ACC112 (cell line): ENCODE data around the gene NTRK2.
A peak's percentile ranks its signal among the peaks of the same experiment; 100 is the strongest.

Experiments
- H2AFZ ChIP-seq: fragments of 200-600 bp; sonication (generic); one replicate; pipeline ENCODE4 v1.6.0; 2017; ENCODE audit warnings: antibody characterized with exemption, low read length; ENCODE audit not compliant: unreplicated experiment
- H3K27ac ChIP-seq: fragments of 200-600 bp; sonication (generic); 2 replicates; pipeline ENCODE4 v1.5.1; 2014; ENCODE audit warnings: low read depth, mild to moderate bottlenecking, antibody characterized with exemption, low read length, moderate library complexity
- H3K27me3 ChIP-seq: fragments of 200-600 bp; sonication (generic); 2 replicates; pipeline ENCODE4 v1.6.1; 2014; ENCODE audit warnings: mild to moderate bottlenecking, antibody characterized with exemption, low read length, moderate library complexity, mixed read lengths; ENCODE audit not compliant: insufficient read depth
- H3K36me3 ChIP-seq: fragments of 200-600 bp; sonication (generic); 2 replicates; pipeline ENCODE4 v1.6.1; 2016; ENCODE audit warnings: mild to moderate bottlenecking, antibody characterized with exemption, low read length, moderate library complexity, mixed read lengths; ENCODE audit not compliant: insufficient read depth
- H3K4me1 ChIP-seq: fragments of 200-600 bp; sonication (generic); one replicate; pipeline ENCODE4 v1.6.1; 2016; ENCODE audit warnings: low read length, mixed read lengths; ENCODE audit not compliant: insufficient read depth, unreplicated experiment, control insufficient read depth
- H3K4me3 ChIP-seq: fragments of 200-600 bp; sonication (generic); 2 replicates; pipeline ENCODE4 v1.5.1; 2014; ENCODE audit warnings: mild to moderate bottlenecking, low read depth, low read length
- H3K79me2 ChIP-seq: fragments of 200-600 bp; sonication (generic); one replicate; pipeline ENCODE4 v1.6.0; 2016; ENCODE audit warnings: low read length; ENCODE audit not compliant: control insufficient read depth, unreplicated experiment, insufficient read depth

Gene NTRK2

DNA sequence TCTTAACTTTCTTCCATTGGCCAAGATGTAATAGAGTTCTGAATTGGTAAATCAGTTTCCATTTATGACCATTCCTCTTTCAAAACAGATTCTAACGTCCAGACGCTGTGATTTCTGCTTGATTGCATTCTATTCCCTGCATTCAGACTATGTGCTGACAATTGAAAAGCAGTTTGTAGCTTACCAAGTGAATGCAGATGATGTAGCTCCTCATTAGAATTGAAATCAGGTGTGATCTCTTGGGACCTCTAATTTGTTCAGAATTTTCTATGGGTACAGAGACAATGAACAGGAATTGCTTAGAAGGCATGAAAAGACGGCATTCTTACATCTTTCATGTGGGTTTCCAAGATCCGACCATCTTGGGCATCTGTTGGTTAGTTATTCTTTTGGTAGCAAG is 191.9 kb downstream of the NTRK2 start:
- no peak overlapping the region for H3K4me3 ChIP-seq
- no peaks in the 10 kb centered on the region for H3K36me3 ChIP-seq
- H2AFZ ChIP-seq = no peak overlapping the region
- H3K27me3 ChIP-seq = no peaks in the 10 kb centered on the region
- H3K4me1 ChIP-seq = no peaks in the 10 kb centered on the region
- H3K27ac ChIP-seq = no peak overlapping the region
- H3K79me2 ChIP-seq = no peaks in the 10 kb centered on the region

DNA sequence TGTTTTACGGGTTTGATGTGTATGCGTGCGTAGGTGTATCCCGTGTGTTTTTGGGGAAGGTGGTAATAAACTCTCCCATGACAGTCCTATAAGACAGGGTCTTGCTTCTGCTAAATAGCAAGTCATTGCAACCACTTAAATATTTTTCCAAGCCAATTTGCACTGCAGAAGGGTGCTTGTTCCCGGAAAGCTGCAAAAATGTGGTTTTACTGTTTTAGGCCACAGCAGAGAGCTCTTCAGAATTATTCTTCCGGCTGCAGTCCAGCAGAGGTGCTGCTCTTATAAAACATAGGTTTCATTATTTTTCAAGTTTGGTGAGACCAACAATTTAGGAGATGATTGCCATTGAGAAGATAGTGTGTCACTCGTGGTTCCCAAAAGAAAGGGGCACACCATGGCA is 192.8 kb downstream of the NTRK2 start:
- Histone ChIP-seq H3K79me2 (no peaks in the 10 kb centered on the region), H3K27ac (no peak overlapping the region), H3K4me3 (no peak overlapping the region), H3K36me3 (no peaks in the 10 kb centered on the region), H3K4me1 (no peaks in the 10 kb centered on the region), H3K27me3 (no peaks in the 10 kb centered on the region), H2AFZ (no peak overlapping the region)

DNA sequence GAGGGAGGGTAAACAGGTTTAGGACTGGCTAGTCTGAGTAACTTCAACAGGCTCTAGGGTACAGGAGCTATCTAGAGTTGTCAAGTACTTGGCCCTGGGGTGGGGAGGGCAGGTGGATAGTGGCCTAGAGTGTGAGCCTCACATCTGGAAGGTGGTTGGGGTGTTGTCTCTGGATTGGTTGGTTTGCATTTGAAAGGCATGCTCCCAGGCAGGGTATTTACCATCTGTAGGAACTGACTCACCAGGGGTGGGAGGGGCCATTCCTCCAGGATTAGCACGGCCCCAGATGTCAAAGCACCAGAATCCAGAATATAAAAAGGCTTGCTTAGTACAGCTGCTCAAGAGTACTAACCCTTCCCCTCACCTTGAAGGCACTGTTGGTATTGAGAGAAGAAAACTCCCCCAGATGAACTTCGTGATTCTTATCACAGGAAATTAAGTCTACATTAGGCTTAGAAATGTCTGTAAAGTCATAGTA is 193.3 kb downstream of the NTRK2 start:
- H3K4me1 ChIP-seq = no peaks in the 10 kb centered on the region
- no peak overlapping the region for H3K4me3 ChIP-seq
- H3K27me3 ChIP-seq = no peaks in the 10 kb centered on the region
- no peaks in the 10 kb centered on the region for H3K79me2 ChIP-seq
- H2AFZ ChIP-seq = no peak overlapping the region
- H3K27ac ChIP-seq = no peak overlapping the region
- no peaks in the 10 kb centered on the region for H3K36me3 ChIP-seq

DNA sequence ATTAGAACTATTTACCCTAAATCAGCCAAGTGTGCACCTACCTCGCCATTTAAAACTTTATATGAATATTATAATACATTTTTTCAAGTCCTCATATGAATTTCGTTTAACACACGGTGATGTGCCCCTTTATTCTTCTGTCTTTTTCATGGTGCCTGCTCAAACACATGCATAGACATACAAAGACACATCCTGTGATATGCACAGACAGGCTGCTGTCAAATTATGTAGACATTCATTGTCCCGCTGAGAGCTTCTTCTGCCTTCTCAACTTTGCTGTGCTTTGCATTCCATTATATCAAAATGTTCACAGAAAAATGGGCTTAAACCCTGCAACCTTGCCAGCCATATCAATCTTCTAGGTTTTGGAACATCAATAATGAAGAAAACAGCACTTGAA is 193.8 kb downstream of the NTRK2 start:
- Histone ChIP-seq H3K4me3 (no peak overlapping the region), H3K36me3 (no peaks in the 10 kb centered on the region), H3K27me3 (no peaks in the 10 kb centered on the region), H3K79me2 (no peaks in the 10 kb centered on the region), H3K4me1 (no peaks in the 10 kb centered on the region), H2AFZ (no peak overlapping the region), H3K27ac (no peak overlapping the region)

- Histone ChIP-seq H3K27me3 (no peaks in the 10 kb centered on the region), H3K36me3 (no peaks in the 10 kb centered on the region), H3K4me1 (no peaks in the 10 kb centered on the region), H3K27ac (no peak overlapping the region), H2AFZ (no peak overlapping the region), H3K4me3 (no peak overlapping the region), H3K79me2 (no peaks in the 10 kb centered on the region)
These were observed 197.1 kb downstream of the NTRK2 start for GRCh38 chr9:84866396-84867175.

GRCh38 chr9:84867186-84867585 is 197.7 kb downstream of the NTRK2 start:
- Histone ChIP-seq H3K27me3 (no peaks in the 10 kb centered on the region), H3K36me3 (no peaks in the 10 kb centered on the region), H3K79me2 (no peaks in the 10 kb centered on the region), H3K27ac (no peak overlapping the region), H2AFZ (no peak overlapping the region), H3K4me3 (no peak overlapping the region), H3K4me1 (no peaks in the 10 kb centered on the region)

DNA sequence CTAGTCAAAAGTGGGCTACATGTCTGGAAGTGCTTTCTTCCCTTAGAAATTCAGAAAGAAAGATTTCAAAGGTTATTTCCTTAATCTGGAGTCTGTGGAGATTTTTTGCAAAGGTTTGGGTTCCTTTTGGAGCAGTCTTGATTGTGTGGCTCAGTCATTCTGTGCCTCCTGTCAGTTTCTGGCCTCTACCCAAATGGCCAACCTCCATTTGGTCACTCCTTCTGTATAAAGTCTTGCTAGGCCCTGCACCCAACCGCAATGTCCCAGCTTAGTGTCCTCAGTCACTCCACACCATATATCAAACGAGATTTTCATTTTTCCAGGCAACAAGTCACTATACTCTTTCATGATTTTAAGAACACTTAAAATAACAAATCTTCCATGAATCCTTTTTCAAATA is 199.6 kb downstream of the NTRK2 start:
- Histone ChIP-seq H3K27ac (no peak overlapping the region), H3K79me2 (no peaks in the 10 kb centered on the region), H3K27me3 (no peaks in the 10 kb centered on the region), H2AFZ (no peak overlapping the region), H3K36me3 (no peaks in the 10 kb centered on the region), H3K4me3 (no peak overlapping the region), H3K4me1 (no peaks in the 10 kb centered on the region)

DNA sequence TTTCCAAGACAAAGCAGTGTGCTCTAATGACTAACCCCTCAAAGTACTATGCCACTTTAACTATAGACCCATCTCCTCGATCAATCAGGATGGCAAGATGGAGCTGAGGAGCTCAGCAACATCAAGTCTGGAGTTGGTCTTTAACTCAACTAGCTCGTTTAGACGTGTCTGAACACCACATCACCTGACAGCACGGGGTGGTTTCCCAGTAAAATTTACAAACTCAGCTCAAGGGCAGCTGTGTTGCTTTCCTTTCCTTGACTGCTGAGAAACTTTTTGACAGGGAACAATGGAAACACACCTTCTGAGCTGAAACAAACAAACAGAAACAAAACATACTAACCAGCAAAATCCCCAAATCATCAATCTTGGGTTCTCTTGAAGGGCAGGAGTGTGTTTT is 202.5 kb downstream of the NTRK2 start:
- Histone ChIP-seq H3K4me3 (no peak overlapping the region), H3K27ac (no peak overlapping the region), H3K36me3 (no peaks in the 10 kb centered on the region), H3K27me3 (no peaks in the 10 kb centered on the region), H2AFZ (no peak overlapping the region), H3K4me1 (no peaks in the 10 kb centered on the region), H3K79me2 (no peaks in the 10 kb centered on the region)

DNA sequence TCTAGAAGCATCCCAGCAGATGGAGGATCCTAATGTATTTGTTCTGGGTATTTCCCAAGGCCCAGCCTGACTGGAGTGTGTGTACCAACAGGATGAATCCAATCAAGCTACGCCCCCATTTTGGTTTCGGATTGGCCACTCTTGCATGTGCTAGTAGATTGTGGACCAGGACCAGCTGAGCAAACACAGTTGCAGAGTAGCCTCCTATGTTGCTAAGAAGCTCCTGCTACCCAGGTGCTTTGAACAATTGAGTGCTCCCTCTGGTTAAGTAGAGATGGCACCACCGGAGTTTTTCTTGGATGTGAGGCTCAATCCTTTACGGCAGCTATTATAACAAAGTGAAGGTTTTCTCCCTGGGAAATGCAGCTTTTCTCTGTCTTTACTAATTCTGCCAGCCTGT is 204.5 kb downstream of the NTRK2 start:
- Histone ChIP-seq H2AFZ (no peak overlapping the region), H3K27ac (no peak overlapping the region), H3K27me3 (no peaks in the 10 kb centered on the region), H3K4me1 (no peaks in the 10 kb centered on the region), H3K4me3 (no peak overlapping the region), H3K36me3 (no peaks in the 10 kb centered on the region), H3K79me2 (no peaks in the 10 kb centered on the region)

- H3K4me3 ChIP-seq = no peak overlapping the region
These were observed 205.1 kb downstream of the NTRK2 start for GRCh38 chr9:84874596-84874995.

GRCh38 chr9:84875193-84875592 is 205.7 kb downstream of the NTRK2 start:
- Histone ChIP-seq H2AFZ (no peak overlapping the region), H3K4me3 (no peak overlapping the region), H3K36me3 (no peaks in the 10 kb centered on the region), H3K27me3 (no peaks in the 10 kb centered on the region), H3K79me2 (no peaks in the 10 kb centered on the region), H3K4me1 (no peaks in the 10 kb centered on the region), H3K27ac (no peak overlapping the region)

More at GRCh38 chr9:84874596-84874995, 205.1 kb downstream of the NTRK2 start:
- H3K36me3 ChIP-seq = no peaks in the 10 kb centered on the region
- H3K79me2 ChIP-seq = no peaks in the 10 kb centered on the region
- peak overlapping the region; percentile 14 for H2AFZ ChIP-seq
- no peaks in the 10 kb centered on the region for H3K27me3 ChIP-seq
- no peaks in the 10 kb centered on the region for H3K4me1 ChIP-seq
- H3K27ac ChIP-seq = no peak overlapping the region
